ENCODE data around the gene HAUS7.
A peak's percentile ranks its signal among the peaks of the same experiment; 100 is the strongest.

GRCh38 chrX:153400146-153401132 is 69.9 kb downstream of the HAUS7 start:
- TF ChIP-seq CTCF (conservative IDR thresholded peaks at IDR 0.05 in 1 of 2, IDR thresholded peaks at IDR 0.05 in 1 of 2; ENCODE audit: extremely low read depth in 1 of 2, insufficient read depth in 1 of 2, low read depth in 1 of 2, low read length in 2 of 2) (peak; percentile 75 to 81), EZH2 (IDR thresholded peaks at IDR 0.05; ENCODE audit: borderline replicate concordance, low read length) (no peak)
